HG02588 (cell line): ENCODE data around the gene PEF1.

Experiments
- ATAC-seq: cut with Tn5 transposase; IDR thresholded peaks from one replicate; pipeline ENCODE4 v1.9.1; 2021; ENCODE audit warnings: mild to moderate bottlenecking, moderate library complexity; ENCODE audit not compliant: unreplicated experiment

The PEF1 gene

DNA sequence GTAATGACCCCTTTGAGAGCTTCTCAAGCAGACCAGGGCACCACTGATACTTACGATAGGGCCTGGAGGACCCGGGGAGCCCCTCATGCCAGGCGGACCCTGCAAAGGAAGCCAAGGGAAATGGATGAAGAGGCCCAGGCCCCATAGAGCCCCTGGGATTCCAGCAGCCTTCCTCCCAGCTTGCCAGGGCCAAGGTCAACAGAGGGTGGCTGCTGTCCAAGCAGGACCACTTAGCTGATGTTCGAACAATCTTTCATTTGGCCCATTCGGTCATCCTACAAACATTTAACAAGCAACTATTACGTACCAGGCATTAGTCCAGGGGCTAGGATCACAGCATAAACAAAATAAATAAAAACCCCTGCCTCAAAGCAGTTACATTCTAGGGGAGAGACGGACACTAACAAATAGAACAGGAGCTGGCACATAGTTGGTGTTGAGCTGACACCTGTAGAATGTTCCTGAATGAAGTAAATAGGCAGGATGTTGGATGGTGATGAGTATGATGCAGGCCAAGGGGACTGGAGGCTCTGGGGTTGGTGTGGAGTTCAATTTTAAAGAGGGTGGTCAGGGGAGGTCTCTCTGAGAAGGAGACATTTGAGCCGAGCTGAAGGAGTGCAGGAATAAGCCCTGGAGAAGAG, 27.0 kb upstream of the PEF1 start:
- no peak for ATAC-seq

DNA sequence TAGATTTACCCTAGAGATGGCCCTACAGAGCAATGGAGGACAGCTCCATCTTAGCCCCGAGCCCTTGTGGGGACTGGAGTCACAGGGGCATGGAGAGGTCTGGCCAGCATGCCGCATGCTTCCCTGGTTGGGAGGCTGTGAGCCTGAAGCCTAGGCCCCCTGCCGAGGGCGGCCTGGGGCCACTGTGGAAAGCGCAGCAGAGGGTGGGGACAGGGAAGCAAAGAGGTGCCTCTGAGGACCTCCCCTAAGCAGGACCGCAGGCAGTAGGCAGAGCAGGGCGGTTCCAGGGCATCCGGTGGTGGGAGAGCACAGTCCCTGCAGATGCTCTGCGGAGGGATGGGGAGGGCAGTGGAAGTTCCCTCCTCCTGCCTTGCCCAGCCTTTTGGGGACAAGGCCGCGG, 26.5 kb upstream of the PEF1 start:
- ATAC-seq = no peak

DNA sequence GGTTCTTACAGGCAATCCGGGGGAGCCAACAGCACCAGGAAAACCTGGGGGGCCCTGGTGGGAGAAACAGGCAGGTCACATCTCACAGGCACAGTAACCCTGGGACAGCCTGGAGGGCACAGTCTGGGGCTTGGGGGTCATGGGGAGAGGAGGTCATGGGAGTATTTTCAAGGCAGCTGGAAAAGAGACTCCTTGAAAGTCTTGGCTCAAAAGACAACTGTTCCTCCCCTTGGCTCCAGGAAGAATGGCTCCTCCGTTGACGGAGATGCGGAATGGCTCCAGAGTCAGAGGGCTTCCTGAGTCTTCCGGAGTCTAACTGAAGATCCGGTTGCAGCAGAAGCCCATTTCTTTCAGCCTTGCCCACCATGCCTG, 25.9 kb upstream of the PEF1 start:
- ATAC-seq = no peak

DNA sequence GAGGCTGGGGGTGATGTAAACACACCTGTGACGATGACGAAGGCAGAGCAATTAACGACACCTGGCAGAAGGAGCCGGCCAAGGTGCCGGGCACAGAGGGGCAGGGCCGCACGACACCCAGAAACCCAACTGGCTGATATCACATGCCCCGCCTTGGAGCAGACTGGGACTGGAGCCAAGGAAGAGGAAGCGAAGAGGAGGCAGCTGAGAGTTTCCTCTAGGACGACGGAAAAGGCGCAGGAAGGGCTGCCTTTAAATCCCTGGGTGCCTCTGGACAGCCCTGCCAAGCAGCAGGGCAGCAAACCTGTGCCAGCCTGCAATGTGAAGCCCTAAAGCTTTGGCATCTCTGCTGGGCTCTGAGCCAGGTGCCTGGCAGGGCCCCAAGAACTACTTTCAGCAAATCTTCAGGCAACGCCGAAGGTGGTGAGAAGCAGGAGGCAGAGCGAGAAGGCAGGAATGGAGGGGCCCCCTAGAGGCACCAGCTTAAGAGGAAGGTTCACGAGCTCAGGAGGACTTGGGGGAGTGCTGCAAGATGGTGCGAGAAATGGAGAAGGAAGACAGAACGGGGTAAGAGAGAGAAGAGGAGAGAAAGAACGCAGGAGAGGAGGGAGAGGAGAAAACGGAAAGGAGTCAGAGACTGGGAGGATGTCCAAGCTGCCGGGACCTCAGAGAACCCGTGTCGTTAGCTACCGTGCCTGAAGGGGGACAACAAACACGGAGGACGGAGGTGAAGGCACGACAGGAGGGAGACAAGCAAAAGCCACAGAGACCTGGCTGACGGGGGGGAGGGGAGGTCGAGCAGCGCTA, 25.3 kb upstream of the PEF1 start:
- no peak for ATAC-seq

DNA sequence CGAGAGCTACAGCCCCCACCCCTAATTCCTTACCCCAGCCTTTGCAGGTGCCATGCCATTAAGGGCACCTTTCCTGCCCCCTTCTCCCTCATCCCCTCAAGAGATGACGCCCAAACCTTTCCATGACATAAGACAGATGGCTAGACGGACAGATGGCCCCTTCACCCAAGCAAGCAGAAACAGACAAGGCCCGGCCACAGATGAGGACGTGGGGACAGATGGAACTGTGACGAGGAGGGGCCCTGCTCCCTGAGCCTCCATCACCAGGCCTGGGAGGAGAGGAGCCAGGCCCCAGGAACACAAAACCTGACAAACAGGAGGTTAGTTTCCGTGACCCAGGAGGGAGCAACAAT, 24.7 kb upstream of the PEF1 start:
- no peak for ATAC-seq

DNA sequence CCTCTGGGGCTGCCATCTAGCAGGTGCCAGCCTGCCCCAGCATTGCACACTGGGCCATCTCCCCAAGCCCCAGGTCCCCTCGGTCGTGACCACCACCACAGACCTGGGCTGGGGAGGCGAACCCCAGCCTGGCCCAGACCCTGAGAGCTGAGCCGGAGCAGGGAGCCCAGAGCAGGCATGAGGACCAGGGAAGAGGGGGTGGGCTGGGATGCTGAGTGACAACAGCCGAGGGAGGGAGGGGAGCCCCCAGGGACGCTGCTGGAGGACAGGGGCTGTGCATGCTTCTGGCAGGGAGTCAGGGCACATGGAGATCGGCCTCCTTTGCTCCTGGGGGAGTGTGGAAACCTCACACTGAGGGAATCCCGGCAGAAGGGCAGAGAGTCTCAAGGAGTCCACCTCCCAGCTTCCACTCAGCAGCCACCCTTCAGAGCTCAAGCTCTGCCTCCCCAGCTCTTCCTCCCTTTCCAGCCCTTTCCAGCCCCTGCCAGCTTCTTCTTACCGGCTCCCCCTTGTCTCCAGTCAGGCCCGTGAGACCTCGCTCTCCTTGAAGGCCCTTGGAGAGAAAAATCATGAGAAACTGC, 23.7 kb upstream of the PEF1 start:
- no peak for ATAC-seq

DNA sequence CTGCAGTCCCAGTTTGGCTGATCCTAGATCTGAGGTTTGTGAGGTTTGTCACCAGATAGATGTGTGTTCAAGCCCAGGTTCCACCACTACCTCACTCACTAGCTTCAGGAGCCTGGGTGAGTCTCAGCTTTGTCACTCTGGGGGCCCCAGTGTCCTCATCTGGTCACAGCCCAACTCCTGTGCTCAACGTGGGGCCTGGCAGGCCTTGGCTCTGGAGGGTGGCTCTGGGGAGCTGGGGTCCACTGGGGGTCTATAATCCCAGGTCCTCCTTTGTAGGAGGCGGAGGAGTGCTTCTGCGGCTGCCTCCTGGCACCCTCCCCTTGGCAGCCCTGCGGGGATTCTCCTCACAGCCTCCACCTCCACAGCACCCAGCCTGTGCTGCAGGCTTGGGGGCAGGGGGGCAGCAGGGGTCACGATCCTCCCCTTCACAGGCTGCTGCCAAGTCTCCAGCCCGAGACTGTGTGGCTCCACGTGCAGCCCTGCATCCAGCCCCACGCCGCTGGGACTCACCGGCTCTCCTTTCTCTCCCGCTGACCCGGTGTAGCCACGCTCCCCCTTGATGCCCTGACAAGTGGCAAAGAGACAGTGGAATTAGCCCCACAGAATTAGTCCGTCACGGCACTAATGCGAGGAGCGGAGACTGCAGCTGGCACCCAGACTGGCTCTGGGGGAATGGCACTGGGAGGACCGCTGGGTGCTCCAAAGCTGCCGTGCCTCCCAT, 22.5 kb upstream of the PEF1 start:
- no peak for ATAC-seq

DNA sequence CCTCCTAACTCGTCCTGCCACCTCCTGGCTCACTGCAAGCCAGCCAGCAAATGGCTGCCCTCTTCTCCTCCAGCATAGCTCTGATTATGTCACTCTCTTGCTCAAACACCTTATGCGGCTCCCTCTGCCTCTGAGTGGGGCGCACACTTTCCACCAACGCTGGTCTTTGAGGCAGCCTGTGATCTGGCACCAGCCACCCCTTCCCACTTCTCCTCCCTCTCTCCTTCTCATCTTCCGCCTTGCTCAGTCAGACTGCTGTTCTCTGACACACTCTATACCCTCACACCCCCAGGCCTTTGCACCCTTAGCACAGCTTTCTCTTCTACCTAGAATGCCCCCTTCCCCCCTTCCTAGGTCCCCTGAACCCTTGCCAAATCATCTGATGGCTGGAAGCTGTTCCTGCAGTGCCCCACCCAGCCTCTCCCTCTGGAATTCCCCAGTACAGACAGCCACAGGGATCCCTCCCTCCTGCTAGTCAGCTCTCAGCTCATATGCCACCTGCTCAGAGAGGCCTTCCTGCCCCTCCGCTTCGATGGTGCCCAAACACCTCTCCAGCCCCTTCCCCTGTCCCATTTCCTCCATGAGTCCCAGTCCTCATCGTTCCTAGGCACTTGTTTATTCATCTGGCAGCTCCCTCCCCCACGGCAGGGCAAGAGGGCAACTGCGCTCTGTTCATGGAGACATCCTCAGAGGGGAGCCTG, 21.7 kb upstream of the PEF1 start:
- no peak for ATAC-seq

DNA sequence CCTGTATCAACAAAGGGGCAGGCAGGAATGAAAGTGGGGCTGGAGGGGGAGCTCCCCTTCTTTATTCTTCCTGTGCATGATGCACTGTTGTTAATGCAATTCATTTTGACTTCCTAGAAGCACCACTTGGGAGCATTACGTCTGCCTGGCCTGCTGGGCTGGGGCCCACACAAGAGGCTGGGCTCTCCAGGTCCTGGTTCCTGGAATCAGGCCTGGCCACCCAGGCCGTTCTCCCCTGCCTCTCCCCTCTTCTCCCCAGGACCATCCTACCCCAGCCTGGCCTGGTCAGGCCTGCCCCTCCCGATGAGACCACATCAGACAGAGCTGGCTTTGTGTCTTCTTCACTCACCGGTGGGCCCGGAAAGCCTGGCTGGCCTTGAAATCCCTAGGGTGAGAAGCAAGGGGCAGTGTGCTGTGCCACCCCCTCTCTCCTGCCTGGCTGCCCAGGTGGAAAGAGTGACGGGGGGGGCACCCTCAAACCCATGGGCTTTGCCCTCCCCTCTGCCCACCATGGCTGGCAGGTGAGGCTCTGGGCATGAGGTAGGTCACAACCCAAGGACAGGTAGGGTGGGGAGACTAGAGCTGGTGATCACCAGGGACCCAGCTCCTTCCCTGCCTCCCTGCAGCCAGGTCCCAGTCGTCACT, 20.7 kb upstream of the PEF1 start:
- no peak for ATAC-seq

DNA sequence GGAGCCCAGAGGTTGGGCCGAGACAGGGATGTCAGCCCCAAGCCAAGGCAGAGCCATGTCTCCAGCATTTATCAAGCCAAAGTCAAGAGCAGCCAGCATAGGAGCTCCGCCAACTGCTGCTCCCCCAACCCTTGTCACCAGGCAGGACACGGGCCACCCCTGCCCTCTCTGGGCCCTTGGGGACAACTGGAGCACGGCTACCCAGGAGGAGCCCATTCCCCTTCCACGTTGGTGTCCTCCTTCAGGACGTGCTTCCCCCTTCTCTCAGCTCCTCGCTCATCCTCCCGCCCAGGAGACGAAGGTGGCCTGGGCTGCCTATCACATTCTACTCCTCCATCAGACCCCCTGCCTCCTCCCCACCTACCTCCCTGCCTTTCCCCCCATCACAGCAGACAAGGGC, 19.9 kb upstream of the PEF1 start:
- no peak for ATAC-seq

DNA sequence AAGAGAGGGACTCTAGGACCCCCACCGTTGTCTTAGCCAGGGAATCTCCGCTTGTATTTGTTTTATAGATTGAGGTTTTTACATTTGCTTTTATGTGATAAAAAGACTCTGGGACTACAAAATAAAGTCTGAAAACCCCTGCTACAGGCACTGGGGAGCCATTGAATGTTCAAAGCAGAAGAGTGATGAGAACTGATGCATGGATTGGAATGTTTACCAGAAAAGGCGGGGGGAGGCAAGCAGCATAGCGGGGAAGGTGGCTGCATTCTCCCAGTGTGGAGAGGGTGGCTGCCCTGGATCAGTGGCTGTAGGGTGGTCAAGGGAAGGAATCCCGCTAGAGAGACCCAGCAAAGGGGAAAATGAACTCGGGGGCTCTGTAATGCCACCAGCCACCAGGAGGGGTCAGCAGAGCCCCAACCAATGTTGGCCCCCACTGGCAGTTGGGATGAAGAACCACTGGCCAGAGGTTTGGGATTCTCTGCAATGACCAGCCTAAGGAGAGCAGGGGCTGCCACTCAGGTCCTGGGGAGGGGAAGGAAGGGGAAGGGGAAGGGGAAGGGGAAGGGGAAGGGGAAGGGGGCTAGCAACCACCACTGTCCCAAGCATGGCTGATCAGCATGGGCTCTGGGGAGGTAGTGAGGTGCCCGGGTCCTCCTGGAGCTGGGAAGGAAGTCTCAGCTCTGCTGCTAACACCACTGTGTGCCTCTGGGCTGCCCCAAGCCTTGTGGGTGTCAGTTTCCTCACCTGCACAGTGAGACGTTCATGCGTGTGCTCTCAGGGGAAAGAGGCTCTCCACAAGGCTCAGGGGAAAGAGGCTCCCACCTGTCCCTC, 19.2 kb upstream of the PEF1 start:
- ATAC-seq = no peak

DNA sequence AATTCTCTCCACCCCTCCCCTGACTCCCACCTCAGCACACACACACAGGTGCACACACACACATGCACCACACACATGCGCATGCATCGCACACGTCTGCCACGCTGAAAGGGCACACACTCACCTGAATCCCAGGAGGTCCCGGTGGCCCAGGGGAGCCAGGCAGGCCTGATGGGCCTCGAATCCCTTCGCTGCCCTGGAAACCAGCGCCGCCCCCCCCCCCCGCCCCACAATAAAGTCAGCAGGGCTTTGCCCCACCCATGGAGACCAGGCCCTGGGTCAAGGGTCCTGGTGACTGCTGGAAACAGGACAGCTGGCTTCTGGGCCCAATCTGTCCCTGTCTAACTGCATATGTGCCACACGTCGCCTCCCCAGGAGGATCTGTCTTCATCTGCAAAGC, 17.8 kb upstream of the PEF1 start:
- ATAC-seq = no peak

DNA sequence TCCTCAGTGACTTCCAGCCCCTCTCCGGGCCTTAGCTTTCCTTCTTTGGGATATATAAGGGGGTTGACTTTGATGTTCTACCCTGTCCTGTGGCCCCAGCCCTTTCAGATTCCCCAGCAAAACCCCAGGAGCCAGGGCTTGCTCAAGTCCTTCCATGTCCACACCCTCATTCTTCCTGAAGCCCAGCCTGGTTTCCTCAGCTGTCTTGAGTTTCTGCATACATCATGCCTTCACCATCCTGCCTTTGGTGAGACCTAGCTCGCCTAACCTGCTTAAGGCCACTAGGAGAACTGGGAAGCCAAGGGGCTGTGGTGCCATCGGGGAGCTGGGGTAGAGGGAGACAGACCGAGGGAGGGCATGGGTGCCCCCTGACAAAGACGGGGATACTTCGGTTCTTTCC, 17.2 kb upstream of the PEF1 start:
- no peak for ATAC-seq

DNA sequence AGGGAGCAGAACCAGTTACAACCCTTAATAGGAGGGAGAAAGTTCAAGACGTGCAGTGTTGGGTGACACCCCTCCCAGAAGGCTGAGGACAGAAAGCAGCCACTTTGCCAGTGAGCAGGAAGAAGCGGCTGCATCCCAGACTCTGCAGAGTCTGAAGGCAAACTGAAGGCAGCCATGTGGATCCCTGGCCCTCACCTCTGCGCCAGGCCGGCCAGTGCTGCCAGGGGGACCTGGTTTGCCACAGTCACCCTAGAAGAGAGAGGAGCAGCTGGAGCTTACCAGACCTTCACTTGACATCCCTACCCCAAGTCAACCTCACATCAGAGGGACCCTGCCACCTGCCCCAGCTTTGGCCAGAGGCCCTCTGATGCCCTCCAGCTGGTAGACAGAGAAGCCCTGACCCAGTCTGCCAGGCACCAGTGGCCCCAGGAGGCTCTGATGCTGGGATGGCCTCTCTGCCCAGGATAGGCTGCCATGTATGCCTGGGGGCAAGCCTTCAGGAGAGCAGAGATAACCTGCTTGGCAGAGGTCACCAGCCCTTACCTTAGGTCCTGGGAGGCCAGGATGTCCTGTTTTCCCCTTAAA, 16.3 kb upstream of the PEF1 start:
- ATAC-seq = no peak

DNA sequence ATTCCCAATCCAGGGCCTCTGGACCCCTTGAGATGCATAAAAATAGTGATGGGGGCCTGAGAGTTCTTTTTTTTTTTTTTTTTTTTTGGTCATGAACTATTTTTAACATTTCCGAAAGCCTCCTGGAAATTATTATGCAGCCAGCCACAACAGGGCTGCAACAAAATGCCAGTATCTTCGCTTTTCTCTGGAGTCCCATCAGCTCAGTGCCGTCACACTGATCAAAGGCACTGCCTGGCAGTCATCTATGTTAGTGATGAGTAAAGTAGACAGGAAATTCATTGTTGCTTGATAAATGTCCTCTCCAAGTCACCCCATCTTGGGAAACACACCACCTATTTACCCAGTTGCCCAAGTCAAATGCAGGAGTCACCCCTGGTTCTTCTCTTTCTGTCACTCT, 15.2 kb upstream of the PEF1 start:
- ATAC-seq = no peak

DNA sequence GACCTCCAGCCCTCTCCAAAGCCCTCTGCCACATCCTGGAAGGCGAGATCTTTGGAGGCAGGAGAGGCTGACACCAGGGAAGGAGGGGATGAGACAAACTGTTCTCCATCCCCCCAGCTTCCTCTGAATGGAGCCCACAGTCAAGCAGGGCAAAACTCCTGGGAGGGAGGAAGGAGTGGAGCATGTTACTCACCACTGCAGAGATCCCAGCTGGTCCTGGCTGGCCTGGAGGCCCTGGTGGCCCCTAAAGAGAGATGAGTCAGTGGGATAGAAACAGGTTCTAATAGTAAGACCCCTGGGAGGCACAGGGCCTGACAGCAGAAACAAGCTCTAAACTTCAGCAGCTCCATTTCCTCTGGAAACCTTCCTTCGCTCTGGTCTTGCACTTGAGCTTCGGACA, 14.0 kb upstream of the PEF1 start:
- no peak for ATAC-seq

DNA sequence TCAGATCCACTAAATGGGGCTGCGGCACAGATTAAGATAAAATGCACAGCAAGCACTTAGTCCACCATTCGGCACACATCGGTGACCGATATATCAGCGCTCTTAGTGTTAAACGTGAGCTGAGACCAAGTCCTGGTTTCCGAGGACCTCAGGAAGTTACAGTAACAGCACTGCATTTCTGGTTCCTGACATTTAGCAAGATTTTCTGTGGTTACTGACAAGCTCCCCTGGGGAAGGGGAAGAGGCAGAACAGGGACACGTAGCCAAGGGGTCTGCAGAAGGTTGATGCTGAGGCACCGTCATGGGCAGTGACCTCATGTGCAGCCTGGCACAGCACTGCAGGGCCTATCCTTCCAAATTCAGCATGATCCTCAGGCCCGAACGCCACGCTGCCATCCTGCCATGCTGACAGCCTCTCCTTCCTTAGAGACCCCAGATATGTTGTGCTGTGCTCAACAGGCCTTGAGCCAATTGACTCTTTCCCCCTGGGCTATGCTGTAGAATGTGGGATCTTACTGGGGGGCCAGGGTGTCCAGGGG, 13.4 kb upstream of the PEF1 start:
- no peak for ATAC-seq

DNA sequence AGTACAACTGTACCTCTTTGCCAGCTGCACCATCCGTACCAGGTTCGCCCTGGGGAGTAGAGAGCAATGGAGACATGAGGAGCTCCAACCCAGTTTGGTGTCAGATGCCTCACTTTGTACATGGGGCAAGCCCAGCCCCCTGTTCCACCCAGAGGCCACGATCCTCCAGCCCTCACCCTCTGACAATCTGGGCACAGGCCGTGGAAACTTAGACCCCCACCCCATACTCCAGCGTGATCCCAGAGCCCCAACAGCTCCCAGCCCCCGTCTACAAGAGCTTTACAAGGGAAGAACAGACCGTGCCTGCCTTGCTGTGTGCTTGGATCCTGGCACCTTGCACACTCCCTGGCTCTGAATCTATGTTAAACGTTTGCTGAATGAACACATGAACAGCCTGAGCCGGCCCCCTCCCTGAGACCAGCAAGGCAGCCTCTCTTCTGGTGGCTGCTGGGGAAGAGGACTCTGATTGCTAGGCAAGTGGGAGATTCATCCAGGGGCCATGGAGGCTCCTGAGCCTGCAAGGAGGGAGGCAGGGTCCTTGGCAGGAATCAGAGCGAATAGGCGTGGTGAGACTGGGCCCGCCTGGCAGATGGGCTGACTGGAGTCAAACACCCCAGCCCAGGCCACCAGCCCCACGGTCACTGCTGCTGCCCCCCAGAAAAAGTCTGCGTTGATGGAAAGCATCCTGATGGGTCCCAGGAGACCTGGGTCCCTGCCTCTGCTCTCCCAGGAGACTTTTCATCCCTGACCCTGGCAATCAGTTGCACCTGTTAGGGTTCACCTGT, 12.5 kb upstream of the PEF1 start:
- no peak for ATAC-seq

DNA sequence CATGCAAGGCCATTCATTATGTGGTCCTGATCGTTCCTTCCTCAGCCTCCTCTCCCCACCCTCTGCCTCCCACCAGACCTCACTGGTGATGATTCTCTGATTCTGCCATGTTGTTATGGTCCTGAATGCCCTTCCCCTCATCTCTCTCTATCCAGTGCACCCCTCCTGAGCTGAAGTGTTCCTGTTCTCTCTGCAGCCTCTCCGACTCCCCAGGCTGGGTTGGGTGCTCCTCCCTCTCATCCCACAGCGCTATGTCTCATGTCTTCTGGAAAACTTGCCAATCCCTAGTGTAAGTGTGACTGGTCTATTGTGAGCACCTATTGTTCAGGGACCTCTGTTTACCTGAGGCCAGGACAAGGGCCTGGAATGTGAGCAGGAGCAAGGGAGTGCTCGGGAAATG, 11.1 kb upstream of the PEF1 start:
- no peak for ATAC-seq
